ENCODE data around the gene PUSL1.

Gene PUSL1

GRCh38 chr1:1307923-1308755 lies at the start of gene PUSL1, which contains the start of gene ACAP3:
Gene PUSL1 (plus strand): TSS chr1:1308597. CDS start chr1:1308644, 47 bp downstream.
Gene ACAP3 (minus strand): TSS chr1:1307930. CDS start chr1:1307815, 115 bp downstream.
- peak; percentile 91 for DNase-seq (ENCODE audit: low spot score)

GRCh38 chr1:1259119-1259488 lies 49.3 kb upstream of the PUSL1 start:
- DNase-seq (ENCODE audit: low spot score) = no peak

GRCh38 chr1:1259540-1259939 lies 48.9 kb upstream of the PUSL1 start:
- no peak for DNase-seq (ENCODE audit: low spot score)

- DNase-seq (ENCODE audit: low spot score) = no peak
Measured at GRCh38 chr1:1259951-1260600, 48.3 kb upstream of the PUSL1 start.

- DNase-seq (ENCODE audit: low spot score) = no peak
Measured at GRCh38 chr1:1260843-1261560, 47.4 kb upstream of the PUSL1 start.

- no peak for DNase-seq (ENCODE audit: low spot score)
Measured at GRCh38 chr1:1262071-1262470, 46.3 kb upstream of the PUSL1 start.

GRCh38 chr1:1262758-1263157 lies 45.6 kb upstream of the PUSL1 start:
- no peak for DNase-seq (ENCODE audit: low spot score)

GRCh38 chr1:1264026-1264425 lies 44.4 kb upstream of the PUSL1 start:
- no peak for DNase-seq (ENCODE audit: low spot score)

- peak; percentile 72 for DNase-seq (ENCODE audit: low spot score)
Measured at GRCh38 chr1:1264868-1265272, 43.5 kb upstream of the PUSL1 start.

GRCh38 chr1:1267488-1268283 lies 40.7 kb upstream of the PUSL1 start:
- DNase-seq (ENCODE audit: low spot score) = no peak

GRCh38 chr1:1268284-1268682 lies 40.1 kb upstream of the PUSL1 start:
- DNase-seq (ENCODE audit: low spot score) = no peak

- no peak for DNase-seq (ENCODE audit: low spot score)
Measured at GRCh38 chr1:1270813-1271212, 37.6 kb upstream of the PUSL1 start.

GRCh38 chr1:1272341-1273208 lies 35.8 kb upstream of the PUSL1 start:
- DNase-seq (ENCODE audit: low spot score) = peak; percentile 62

- no peak for DNase-seq (ENCODE audit: low spot score)
Measured at GRCh38 chr1:1273209-1273511, 35.2 kb upstream of the PUSL1 start.

- DNase-seq (ENCODE audit: low spot score) = peak; percentile 90
Measured at GRCh38 chr1:1273512-1274298, 34.7 kb upstream of the PUSL1 start, which contains the start of gene UBE2J2. Gene UBE2J2 (minus strand): TSS chr1:1273854. CDS start chr1:1267992, 5,862 bp downstream.

- DNase-seq (ENCODE audit: low spot score) = no peak
Measured at GRCh38 chr1:1274299-1274930, 34.0 kb upstream of the PUSL1 start.

- DNase-seq (ENCODE audit: low spot score) = no peak
Measured at GRCh38 chr1:1274931-1275431, 33.4 kb upstream of the PUSL1 start.

- no peak for DNase-seq (ENCODE audit: low spot score)
Measured at GRCh38 chr1:1275836-1276235, 32.6 kb upstream of the PUSL1 start.

GRCh38 chr1:1278620-1279019 lies 29.8 kb upstream of the PUSL1 start:
- DNase-seq (ENCODE audit: low spot score) = no peak

GRCh38 chr1:1279028-1279427 lies 29.4 kb upstream of the PUSL1 start:
- no peak for DNase-seq (ENCODE audit: low spot score)
